Activated CD4-positive, alpha-beta T cell treated with anti-CD3 and anti-CD28 coated beads, Interleukin-2, amount 10 ng/mL, durations not matched to agents 24 days and 14 days (primary cell): ENCODE measurements around the gene NIPBL. TPM values are rescaled to one million over a fixed set of nuclear protein-coding genes. Genes with fewer than 3 reads are reported as not detected.
A peak's percentile ranks its signal among the peaks of the same experiment; 100 is the strongest.

Source experiments
- DNase-seq: peaks from one replicate; pipeline ENCODE4 v3.0.0; 2022
- H3K27ac Mint-ChIP-seq: one replicate; pipeline ENCODE4 v1.8.0; 2022; ENCODE audit warnings: mild to moderate bottlenecking, mixed read lengths
- H3K27me3 Mint-ChIP-seq: one replicate; pipeline ENCODE4 v1.8.0; 2022; ENCODE audit warnings: mixed read lengths
- H3K36me3 Mint-ChIP-seq: one replicate; pipeline ENCODE4 v1.8.0; 2022; ENCODE audit warnings: low read depth, mild to moderate bottlenecking, mixed read lengths
- H3K4me1 Mint-ChIP-seq: one replicate; pipeline ENCODE4 v1.8.0; 2021; ENCODE audit warnings: mixed read lengths
- H3K4me3 Mint-ChIP-seq: one replicate; pipeline ENCODE4 v1.8.0; 2022; ENCODE audit warnings: mild to moderate bottlenecking, moderate library complexity, mixed read lengths
- H3K9me3 Mint-ChIP-seq: one replicate; pipeline ENCODE4 v1.8.0; 2021; ENCODE audit warnings: mixed read lengths
- intact Hi-C: fragments of 100-400 bp; cut with micrococcal nuclease; formaldehyde crosslinking; loops from one replicate; pipeline ENCODE4 v1.15.1; 2023
- total RNA-seq: library from RNA; stranded (reverse); gene quantifications from 2 replicates; pipeline ENCODE4 v1.2.3, GENCODE V29; 2022

Gene NIPBL
- total RNA-seq, 1 donor from 2014 or later = 49.6 TPM

- Mint-ChIP-seq H3K9me3 (no peaks in the 10 kb centered on the region), H3K4me1 (peaks cover 24% of the 10 kb centered on the region), H3K36me3 (peaks cover 15% of the 10 kb centered on the region), H3K27me3 (no peaks in the 10 kb centered on the region), H3K27ac (no peak overlapping the region), H3K4me3 (no peak overlapping the region)
- peak; percentile 70 for DNase-seq
- intact Hi-C loops = loop anchor here (1.0 to 10.0 kb wide), 4 partner anchors 131 to 1256 kb away; partner anchors contain the start of gene SPEF2
These were observed 6.0 kb upstream of the NIPBL start for GRCh38 chr5:36870399-36871040.

DNA sequence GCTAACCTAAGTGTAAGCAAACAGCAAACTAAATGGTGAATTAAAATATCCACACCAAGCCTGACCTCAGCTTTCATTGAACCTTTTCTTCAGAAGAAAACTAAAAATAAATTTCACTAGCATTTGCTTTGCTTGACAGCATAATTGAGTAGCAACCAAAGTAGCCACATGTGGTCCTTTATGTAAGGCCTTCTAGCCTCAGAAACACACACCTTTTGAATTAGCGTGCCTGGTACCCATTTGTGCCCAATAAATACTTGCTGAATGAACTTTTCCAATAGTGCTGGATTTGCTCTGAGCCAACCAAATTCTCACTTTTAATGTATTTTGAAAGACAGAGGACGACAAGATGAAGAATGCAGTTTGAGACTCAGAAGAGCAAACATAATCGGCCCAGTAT, 2.1 kb upstream of the NIPBL start:
- Mint-ChIP-seq H3K27ac (peak overlapping the region; percentile 48), H3K36me3 (peaks cover 11% of the 10 kb centered on the region), H3K4me1 (peaks cover 28% of the 10 kb centered on the region), H3K4me3 (peak overlapping the region; percentile 88), H3K27me3 (no peaks in the 10 kb centered on the region), H3K9me3 (no peaks in the 10 kb centered on the region)
- intact Hi-C loops = loop anchor here (10.0 kb wide), 2 partner anchors 130 to 1260 kb away; partner anchors contain the start of gene SPEF2
- DNase-seq = peak; percentile 58

- intact Hi-C loops = loop anchor here (1.0 to 10.0 kb wide), 9 partner anchors 52 to 1260 kb away; partner anchors contain the start of genes LMBRD2, NADK2, NUP155 and SKP2
- Mint-ChIP-seq H3K4me3 (peak overlapping the region; percentile 88), H3K9me3 (no peaks in the 10 kb centered on the region)
These were observed 1.3 kb upstream of the NIPBL start for GRCh38 chr5:36875051-36875789.

DNA sequence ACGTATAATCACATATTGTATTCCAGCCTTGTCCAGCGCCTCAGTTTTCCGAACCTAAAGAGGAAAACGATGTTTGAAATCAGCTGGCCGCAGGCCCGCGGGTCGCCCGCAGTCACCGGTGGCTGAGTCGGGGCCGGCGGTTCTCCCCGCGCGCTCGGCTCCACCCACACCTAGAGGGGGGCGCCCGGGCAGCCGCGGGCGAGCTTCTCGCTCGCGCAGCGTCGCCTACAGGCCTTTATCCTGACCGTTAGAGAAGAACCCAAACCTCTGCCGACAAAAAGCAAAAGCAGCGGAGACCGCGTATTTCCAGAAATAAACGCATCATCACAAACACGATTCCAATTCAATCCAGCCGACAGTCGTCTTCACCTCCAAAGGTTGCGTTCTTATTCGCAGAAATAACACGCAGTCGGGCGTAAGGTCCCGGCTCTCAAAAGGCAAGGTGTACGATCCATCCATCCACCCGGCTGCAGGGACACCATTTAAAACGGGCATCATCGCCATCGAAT, 725 bp upstream of the NIPBL start:
- DNase-seq = peak; percentile 93
- H3K27ac Mint-ChIP-seq = peak overlapping the region; percentile 91
- H3K36me3 Mint-ChIP-seq = peaks cover 7% of the 10 kb centered on the region
- H3K4me3 Mint-ChIP-seq = peak overlapping the region; percentile 88
- intact Hi-C loops = loop anchor here (1.0 to 10.0 kb wide), 10 partner anchors 51 to 1261 kb away; partner anchors contain the start of genes CPLANE1, LMBRD2, NADK2 and NUP155
- H3K9me3 Mint-ChIP-seq = no peaks in the 10 kb centered on the region
- H3K27me3 Mint-ChIP-seq = no peaks in the 10 kb centered on the region
- H3K4me1 Mint-ChIP-seq = peaks cover 28% of the 10 kb centered on the region

More at GRCh38 chr5:36875051-36875789, 1.3 kb upstream of the NIPBL start:
- H3K4me1 Mint-ChIP-seq = peaks cover 28% of the 10 kb centered on the region
- no peaks in the 10 kb centered on the region for H3K27me3 Mint-ChIP-seq
- H3K27ac Mint-ChIP-seq = peak overlapping the region; percentile 91
- H3K36me3 Mint-ChIP-seq = peaks cover 10% of the 10 kb centered on the region
- peak; percentile 84 for DNase-seq

- Mint-ChIP-seq H3K27me3 (no peaks in the 10 kb centered on the region), H3K4me3 (peak overlapping the region; percentile 88), H3K36me3 (peaks cover 7% of the 10 kb centered on the region), H3K9me3 (no peaks in the 10 kb centered on the region), H3K27ac (peak overlapping the region; percentile 91), H3K4me1 (peaks cover 34% of the 10 kb centered on the region)
- peak; percentile 85 for DNase-seq
- intact Hi-C loops = loop anchor here (1.0 to 10.0 kb wide), 10 partner anchors 12 to 1262 kb away; partner anchors contain the start of genes CPLANE1, LMBRD2, NADK2 and NUP155
These were observed 547 bp downstream of the NIPBL start for GRCh38 chr5:36876965-36877666.

DNA sequence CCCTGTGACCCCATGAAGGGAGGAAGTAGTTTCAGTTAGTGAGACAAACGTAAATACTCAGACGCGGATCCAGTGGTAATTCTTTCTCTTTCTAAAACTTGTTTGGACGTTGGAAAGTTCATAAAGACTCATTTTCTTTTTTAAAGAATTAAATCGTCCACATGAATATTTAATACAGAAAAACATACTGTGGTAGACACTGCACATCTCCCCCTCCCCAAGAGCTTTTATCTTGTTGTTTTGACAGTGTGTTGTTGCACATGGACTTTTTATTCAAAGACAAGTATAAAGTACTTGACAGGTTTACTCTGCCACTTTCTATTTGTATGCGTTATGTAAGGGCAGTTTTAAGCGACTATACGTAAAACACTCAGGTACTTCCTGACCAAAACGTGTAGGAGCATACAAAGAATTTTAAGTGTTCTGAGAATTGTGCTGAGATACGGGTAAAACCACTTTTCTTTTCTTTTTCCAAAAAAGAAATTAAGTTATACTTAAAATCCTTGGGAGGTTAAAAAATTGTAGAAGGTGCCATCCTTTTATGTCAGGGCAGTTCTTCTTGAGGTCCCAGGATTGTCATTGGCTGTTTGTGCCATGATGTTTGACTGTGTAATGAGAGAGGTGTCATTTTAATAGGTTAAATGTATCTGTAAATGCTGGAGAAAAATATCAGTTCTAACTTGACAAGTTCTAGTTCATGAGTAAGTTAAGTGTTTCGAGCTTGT, 1.3 kb downstream of the NIPBL start:
- H3K27me3 Mint-ChIP-seq = no peaks in the 10 kb centered on the region
- peak overlapping the region; percentile 88 for H3K4me3 Mint-ChIP-seq
- H3K36me3 Mint-ChIP-seq = peaks cover 5% of the 10 kb centered on the region
- H3K4me1 Mint-ChIP-seq = peaks cover 35% of the 10 kb centered on the region
- H3K27ac Mint-ChIP-seq = peak overlapping the region; percentile 91
- intact Hi-C loops = loop anchor here (1.0 to 10.0 kb wide), 11 partner anchors 11 to 1263 kb away; partner anchors contain the start of genes CPLANE1, LMBRD2, NADK2 and NUP155
- no peaks in the 10 kb centered on the region for H3K9me3 Mint-ChIP-seq
- peak; percentile 71 for DNase-seq

- intact Hi-C loops = loop anchor here (1.0 to 10.0 kb wide), 9 partner anchors 49 to 1264 kb away; partner anchors contain the start of genes LMBRD2, NADK2, NUP155 and SKP2
These were observed 2.0 kb downstream of the NIPBL start for GRCh38 chr5:36878392-36879082.

DNA sequence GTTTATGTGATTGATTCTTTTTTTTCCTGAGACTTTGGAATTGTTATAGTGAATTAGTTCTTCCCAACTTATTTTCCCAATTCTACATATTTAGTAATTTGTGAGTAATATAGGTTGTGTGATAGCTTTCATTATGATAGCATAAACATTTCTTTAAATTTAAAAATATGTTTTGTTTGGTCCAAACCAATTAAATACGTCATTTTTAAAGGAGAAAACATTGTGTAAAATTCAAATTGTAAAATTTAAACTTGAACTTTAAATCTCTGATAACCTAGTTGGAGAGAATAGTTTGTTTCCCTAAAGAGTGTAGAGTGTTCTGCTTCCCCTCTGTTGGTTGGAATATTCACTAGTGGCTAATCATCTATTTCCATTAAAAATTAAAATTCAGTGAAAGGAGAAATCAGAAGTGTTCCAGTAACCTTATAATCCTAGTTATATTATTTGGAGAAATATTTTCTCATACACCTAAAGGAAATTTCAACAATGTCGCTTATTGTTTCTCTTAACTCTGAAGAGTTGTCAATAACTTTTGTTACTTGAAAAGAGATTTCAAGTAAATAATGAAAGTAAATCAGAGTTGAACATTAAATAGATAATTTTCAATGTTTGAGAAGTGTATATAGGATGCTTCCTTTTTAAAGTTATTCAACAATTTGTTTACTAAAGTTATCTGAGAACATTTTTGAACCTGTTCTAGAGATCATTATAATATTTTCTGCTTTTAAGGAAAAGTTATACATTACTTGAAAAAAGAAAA, 2.9 kb downstream of the NIPBL start:
- H3K36me3 Mint-ChIP-seq = peaks cover 5% of the 10 kb centered on the region
- peaks cover 35% of the 10 kb centered on the region for H3K4me1 Mint-ChIP-seq
- H3K4me3 Mint-ChIP-seq = peak overlapping the region; percentile 88
- DNase-seq = no peak
- no peak overlapping the region for H3K27ac Mint-ChIP-seq
- H3K27me3 Mint-ChIP-seq = no peaks in the 10 kb centered on the region
- intact Hi-C loops = loop anchor here (2.0 to 10.0 kb wide), 9 partner anchors 15 to 1265 kb away; partner anchors contain the start of genes LMBRD2, NADK2, NUP155 and SKP2
- H3K9me3 Mint-ChIP-seq = no peaks in the 10 kb centered on the region

More at GRCh38 chr5:36878392-36879082, 2.0 kb downstream of the NIPBL start:
- peaks cover 5% of the 10 kb centered on the region for H3K36me3 Mint-ChIP-seq
- H3K27me3 Mint-ChIP-seq = no peaks in the 10 kb centered on the region
- H3K4me3 Mint-ChIP-seq = peak overlapping the region; percentile 88
- peak overlapping the region; percentile 91 for H3K27ac Mint-ChIP-seq
- peak; percentile 58 for DNase-seq
- no peaks in the 10 kb centered on the region for H3K9me3 Mint-ChIP-seq
- H3K4me1 Mint-ChIP-seq = peaks cover 32% of the 10 kb centered on the region

DNA sequence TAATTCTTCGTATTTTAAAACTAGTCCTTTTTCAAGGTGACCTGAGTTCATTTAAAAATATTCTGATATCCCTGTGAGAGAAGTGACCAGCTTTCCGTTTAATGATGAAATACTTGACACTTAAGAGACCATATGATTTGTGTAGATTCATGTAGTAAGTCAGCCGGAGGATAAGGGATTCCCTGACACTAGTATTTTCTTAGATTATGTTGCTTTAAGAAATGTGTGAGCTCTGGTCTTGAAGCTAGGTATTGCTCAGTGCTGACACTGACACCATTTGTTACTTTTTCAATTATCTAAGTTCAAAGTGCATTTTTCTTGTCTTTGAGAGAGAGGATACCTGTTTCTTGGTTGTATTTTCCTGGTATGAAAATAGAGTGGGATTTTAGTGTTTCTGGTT, 4.2 kb downstream of the NIPBL start:
- intact Hi-C loops = loop anchor here (2.0 kb wide), 1 partner anchor 14 kb away; no protein-coding TSS in a partner anchor
- Mint-ChIP-seq H3K27me3 (no peaks in the 10 kb centered on the region), H3K4me1 (peaks cover 30% of the 10 kb centered on the region), H3K4me3 (no peak overlapping the region), H3K36me3 (peaks cover 3% of the 10 kb centered on the region), H3K9me3 (no peaks in the 10 kb centered on the region), H3K27ac (no peak overlapping the region)
- no peak for DNase-seq

- no peak for DNase-seq
- Mint-ChIP-seq H3K36me3 (peaks cover 6% of the 10 kb centered on the region), H3K9me3 (no peaks in the 10 kb centered on the region), H3K27me3 (no peaks in the 10 kb centered on the region), H3K27ac (no peak overlapping the region), H3K4me3 (no peak overlapping the region), H3K4me1 (peaks cover 33% of the 10 kb centered on the region)
- intact Hi-C loops = loop anchor here (2.0 kb wide), 1 partner anchor 13 kb away; no protein-coding TSS in a partner anchor
These were observed 4.7 kb downstream of the NIPBL start for GRCh38 chr5:36881304-36881703.

DNA sequence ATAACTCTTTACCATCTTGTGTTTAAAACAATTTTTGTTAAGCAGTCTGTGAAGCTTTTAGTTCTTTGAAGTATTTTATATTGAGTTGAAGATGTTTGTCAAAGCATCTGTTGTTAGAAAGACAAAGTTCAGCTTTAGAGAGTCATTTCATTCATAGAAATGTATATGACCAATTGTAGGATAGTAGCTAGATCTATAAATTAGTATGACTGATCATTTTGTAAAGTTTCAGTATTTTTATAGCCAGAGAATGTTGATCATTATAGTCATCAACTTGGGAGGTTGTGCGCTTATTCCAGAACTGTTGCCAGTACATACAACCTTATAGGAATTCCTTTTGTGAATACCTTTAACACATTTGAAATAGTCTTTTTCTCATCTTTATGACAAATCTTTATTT, 5.2 kb downstream of the NIPBL start:
- H3K27me3 Mint-ChIP-seq = no peaks in the 10 kb centered on the region
- no peaks in the 10 kb centered on the region for H3K9me3 Mint-ChIP-seq
- H3K27ac Mint-ChIP-seq = peak overlapping the region; percentile 16
- peaks cover 37% of the 10 kb centered on the region for H3K4me1 Mint-ChIP-seq
- intact Hi-C loops = loop anchor here (2.0 kb wide), 1 partner anchor 13 kb away; no protein-coding TSS in a partner anchor
- no peak for DNase-seq
- H3K4me3 Mint-ChIP-seq = peak overlapping the region; percentile 12
- H3K36me3 Mint-ChIP-seq = peaks cover 6% of the 10 kb centered on the region
